DMS53 treated with DMSO at 0.1 percent for 48 hours (cell line): ENCODE data around the gene PRR23E.

Source experiments
- DNase-seq: peaks from one replicate; lab custom pipeline; 2025; ENCODE audit not compliant: unreplicated experiment; lab: John Stamatoyannopoulos, UW

PRR23E gene

GRCh38 chr3:127192576-127193232 is at the start of gene PRR23E:
TSS of gene PRR23E (plus strand) at chr3:127193131. CDS start at chr3:127196686, 3,555 bp downstream.
- DNase-seq, result no peak

- no peak for DNase-seq
These were observed 49.8 kb upstream of the PRR23E start for GRCh38 chr3:127143172-127143571.

- DNase-seq, result no peak
These were observed 48.3 kb upstream of the PRR23E start for GRCh38 chr3:127144631-127145030.

GRCh38 chr3:127145266-127145665 is 47.7 kb upstream of the PRR23E start:
- no peak for DNase-seq

- no peak for DNase-seq
These were observed 45.5 kb upstream of the PRR23E start for GRCh38 chr3:127147291-127147885.

- DNase-seq, result no peak
These were observed 43.2 kb upstream of the PRR23E start for GRCh38 chr3:127149621-127150310.

GRCh38 chr3:127150513-127151250 is 42.2 kb upstream of the PRR23E start:
- no peak for DNase-seq

- no peak for DNase-seq
These were observed 41.7 kb upstream of the PRR23E start for GRCh38 chr3:127151251-127151564.

- no peak for DNase-seq
These were observed 40.8 kb upstream of the PRR23E start for GRCh38 chr3:127151992-127152650.

GRCh38 chr3:127152684-127153505 is 40.0 kb upstream of the PRR23E start:
- DNase-seq, result no peak

- DNase-seq, result no peak
These were observed 39.5 kb upstream of the PRR23E start for GRCh38 chr3:127153506-127153815.

GRCh38 chr3:127156338-127157050 is 36.4 kb upstream of the PRR23E start:
- DNase-seq, result no peak

- DNase-seq, result peak; percentile 13
These were observed 35.6 kb upstream of the PRR23E start for GRCh38 chr3:127157171-127157828.

GRCh38 chr3:127158614-127159229 is 34.2 kb upstream of the PRR23E start:
- DNase-seq, result peak; percentile 61

- no peak for DNase-seq
These were observed 33.4 kb upstream of the PRR23E start for GRCh38 chr3:127159543-127159942.

GRCh38 chr3:127161236-127161635 is 31.7 kb upstream of the PRR23E start:
- no peak for DNase-seq

GRCh38 chr3:127161973-127162579 is 30.9 kb upstream of the PRR23E start:
- no peak for DNase-seq

- no peak for DNase-seq
These were observed 29.8 kb upstream of the PRR23E start for GRCh38 chr3:127162947-127163645.
